Astrocyte (in vitro differentiated cells and primary cell): ENCODE data around the gene COMMD1. TPM values are rescaled to one million over a fixed set of nuclear protein-coding genes. Genes with fewer than 3 reads are reported as not detected.

Source experiments
- DNase-seq: peaks from one replicate; pipeline ENCODE4 v3.0.0-alpha.2; 2010; ENCODE audit warnings: low read depth
- FAIRE-seq: peaks from 2 replicates; lab custom pipeline; 2011; peaks lifted over from hg19 to GRCh38; lab: Jason Lieb, UNC
- H2AFZ ChIP-seq: 2 replicates; pipeline ENCODE4 v1.6.0; 2012; ENCODE audit warnings: low read depth, low read length, inconsistent platforms
- H3K27ac ChIP-seq: 2 replicates; pipeline ENCODE4 v1.5.1; 2011; ENCODE audit warnings: low read depth, low read length, inconsistent platforms
- H3K27me3 ChIP-seq: 2 replicates; pipeline ENCODE4 v1.6.0; 2011; ENCODE audit warnings: low read length, inconsistent platforms; ENCODE audit not compliant: insufficient read depth
- H3K36me3 ChIP-seq: 2 replicates; pipeline ENCODE4 v1.5.1; 2011; ENCODE audit warnings: low read length, inconsistent platforms; ENCODE audit not compliant: insufficient read depth
- H3K4me1 ChIP-seq: 2 replicates; pipeline ENCODE4 v1.5.1; 2011; ENCODE audit warnings: low read length, inconsistent platforms; ENCODE audit not compliant: insufficient read depth
- H3K4me2 ChIP-seq: 2 replicates; pipeline ENCODE4 v1.6.0; 2012; ENCODE audit warnings: low read length, inconsistent platforms
- H3K4me3 ChIP-seq: 2 replicates; pipeline ENCODE4 v1.5.1; 2011; ENCODE audit warnings: low read depth, mild to moderate bottlenecking, low read length, inconsistent platforms; ENCODE audit not compliant: insufficient read depth
- H3K79me2 ChIP-seq: 2 replicates; pipeline ENCODE4 v1.6.0; 2012; ENCODE audit warnings: mild to moderate bottlenecking, low read length, inconsistent platforms; ENCODE audit not compliant: insufficient read depth
- H3K9ac ChIP-seq: 2 replicates; pipeline ENCODE4 v1.6.0; 2012; ENCODE audit warnings: mild to moderate bottlenecking, low read length, inconsistent platforms
- H3K9me3 ChIP-seq: 2 replicates; pipeline ENCODE4 v1.5.1; 2012; ENCODE audit warnings: low read depth, mild to moderate bottlenecking, low read length, inconsistent platforms; ENCODE audit not compliant: insufficient read depth
- H4K20me1 ChIP-seq: 2 replicates; pipeline ENCODE4 v1.6.0; 2012; ENCODE audit warnings: low read length, inconsistent platforms; ENCODE audit not compliant: insufficient read depth
- H3K27ac Mint-ChIP-seq: one replicate; pipeline ENCODE4 v1.8.0; 2021; ENCODE audit warnings: mild to moderate bottlenecking, mixed read lengths; ENCODE audit not compliant: unreplicated experiment
- H3K27me3 Mint-ChIP-seq: one replicate; pipeline ENCODE4 v1.8.0; 2021; ENCODE audit warnings: low read depth, mixed read lengths; ENCODE audit not compliant: unreplicated experiment
- H3K36me3 Mint-ChIP-seq: one replicate; pipeline ENCODE4 v1.8.0; 2021; ENCODE audit warnings: low read depth, mixed read lengths; ENCODE audit not compliant: unreplicated experiment
- H3K4me1 Mint-ChIP-seq: one replicate; pipeline ENCODE4 v1.8.0; 2021; ENCODE audit warnings: low read depth, mixed read lengths; ENCODE audit not compliant: unreplicated experiment
- H3K4me3 Mint-ChIP-seq: one replicate; pipeline ENCODE4 v1.8.0; 2021; ENCODE audit warnings: mild to moderate bottlenecking, moderate library complexity, mixed read lengths; ENCODE audit not compliant: unreplicated experiment
- H3K9me3 Mint-ChIP-seq: one replicate; pipeline ENCODE4 v1.8.0; 2021; ENCODE audit warnings: mild to moderate bottlenecking, mixed read lengths; ENCODE audit not compliant: unreplicated experiment
- CTCF ChIP-seq: IDR thresholded peaks from 2 replicates; pipeline ENCODE4 v1.5.1; 2011; ENCODE audit warnings: low read depth, mild to moderate bottlenecking, inconsistent platforms, low read length, moderate library complexity; ENCODE audit not compliant: insufficient read depth
- EZH2 ChIP-seq: IDR thresholded peaks from 2 replicates; pipeline ENCODE4 v1.6.1; 2012; ENCODE audit warnings: mild to moderate bottlenecking, low read length, inconsistent platforms; ENCODE audit not compliant: insufficient read depth
- total RNA-seq: library from RNA; stranded (reverse); gene quantifications from 2 replicates; pipeline ENCODE4 v1.2.1, GENCODE V29; 2021

COMMD1 gene
- total RNA-seq, 1 donor from 2014 or later = 32.0 TPM

DNA sequence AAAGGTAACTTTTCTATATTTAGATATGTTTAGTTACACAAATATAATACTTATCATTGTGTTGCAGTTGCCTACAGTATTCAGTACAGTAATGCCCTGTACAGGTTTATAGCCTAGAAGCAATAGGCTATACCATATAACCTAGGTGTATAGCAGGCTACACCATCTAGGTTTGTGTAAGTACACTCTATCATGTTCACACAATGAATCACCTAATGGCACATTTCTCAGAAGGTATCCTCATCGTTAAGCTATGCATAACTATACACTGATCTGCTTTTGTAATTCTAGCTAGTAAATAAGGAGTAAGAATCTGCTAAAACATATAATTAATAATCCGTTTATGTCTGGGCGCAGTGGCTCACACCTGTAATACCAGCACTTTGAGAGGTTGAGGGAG is 102.1 kb downstream of the COMMD1 start:
- Histone ChIP-seq H3K36me3 (no peaks in the 10 kb centered on the region), H3K27ac (no peak overlapping the region), H3K4me3 (no peak overlapping the region), H3K79me2 (no peaks in the 10 kb centered on the region), H4K20me1 (no peaks in the 10 kb centered on the region), H3K9me3 (no peaks in the 10 kb centered on the region), H3K27me3 (no peaks in the 10 kb centered on the region), H2AFZ (no peak overlapping the region), H3K4me2 (no peak overlapping the region), H3K4me1 (no peaks in the 10 kb centered on the region), H3K9ac (no peak overlapping the region)
- Mint-ChIP-seq H3K27me3 (no peaks in the 10 kb centered on the region), H3K4me3 (no peak overlapping the region), H3K27ac (no peak overlapping the region), H3K36me3 (no peaks in the 10 kb centered on the region), H3K4me1 (no peaks in the 10 kb centered on the region), H3K9me3 (peaks cover 2% of the 10 kb centered on the region)
- DNase-seq (no peak), FAIRE-seq (no peak)
- TF ChIP-seq CTCF = no peak
- TF ChIP-seq EZH2 = no peak

DNA sequence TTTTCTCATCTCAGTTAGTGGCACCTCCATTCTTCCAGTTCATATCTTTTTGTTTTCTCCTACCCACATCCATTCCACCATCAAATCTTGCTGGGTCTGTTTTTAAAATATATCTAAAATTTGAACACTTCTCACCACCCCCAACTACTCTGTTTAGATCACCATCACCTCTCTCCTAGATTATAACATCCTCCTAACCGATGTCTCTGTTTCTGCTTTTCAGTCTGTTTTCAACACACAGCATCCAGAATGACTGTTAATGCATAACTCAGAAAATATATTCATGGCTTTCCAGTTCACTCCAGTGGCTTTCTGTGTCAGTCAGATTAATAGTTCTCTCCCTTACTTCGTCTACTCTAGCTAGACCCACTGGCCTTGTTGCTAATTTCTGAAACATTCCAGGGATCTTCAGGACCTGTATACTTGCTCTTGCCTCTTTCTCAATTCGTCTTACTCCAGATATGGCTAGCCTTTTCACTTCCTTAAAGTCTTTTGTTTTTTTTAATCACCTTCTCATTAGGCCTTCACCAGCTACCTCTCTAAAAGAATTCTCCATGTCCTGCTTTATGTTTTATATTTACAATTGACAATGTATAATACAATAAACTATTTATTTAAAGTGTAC is 105.3 kb downstream of the COMMD1 start:
- no peak overlapping the region for H3K4me2 ChIP-seq
- no peaks in the 10 kb centered on the region for H4K20me1 ChIP-seq
- no peak overlapping the region for H3K27ac Mint-ChIP-seq
- FAIRE-seq (no peak), DNase-seq (peak; percentile 18)
- no peaks in the 10 kb centered on the region for H3K36me3 ChIP-seq
- H3K4me3 Mint-ChIP-seq = no peak overlapping the region
- H3K27ac ChIP-seq = no peak overlapping the region
- H3K4me1 Mint-ChIP-seq = no peaks in the 10 kb centered on the region
- no peaks in the 10 kb centered on the region for H3K9me3 ChIP-seq
- H3K79me2 ChIP-seq = no peaks in the 10 kb centered on the region
- peaks cover 2% of the 10 kb centered on the region for H3K4me1 ChIP-seq
- H3K36me3 Mint-ChIP-seq = no peaks in the 10 kb centered on the region
- no peaks in the 10 kb centered on the region for H3K27me3 ChIP-seq
- H2AFZ ChIP-seq = no peak overlapping the region
- H3K4me3 ChIP-seq = no peak overlapping the region
- no peaks in the 10 kb centered on the region for H3K27me3 Mint-ChIP-seq
- H3K9me3 Mint-ChIP-seq = no peaks in the 10 kb centered on the region
- TF ChIP-seq CTCF (no peak), EZH2 (no peak)
- no peak overlapping the region for H3K9ac ChIP-seq

- DNase-seq (no peak), FAIRE-seq (no peak)
- Histone ChIP-seq H4K20me1 (no peaks in the 10 kb centered on the region), H3K9me3 (no peaks in the 10 kb centered on the region), H3K4me3 (no peak overlapping the region), H3K9ac (no peak overlapping the region), H3K79me2 (no peaks in the 10 kb centered on the region), H2AFZ (no peak overlapping the region), H3K4me2 (no peak overlapping the region), H3K27me3 (no peaks in the 10 kb centered on the region), H3K36me3 (no peaks in the 10 kb centered on the region), H3K4me1 (peaks cover 2% of the 10 kb centered on the region), H3K27ac (no peak overlapping the region)
- Mint-ChIP-seq H3K4me1 (no peaks in the 10 kb centered on the region), H3K27me3 (no peaks in the 10 kb centered on the region), H3K9me3 (no peaks in the 10 kb centered on the region), H3K36me3 (no peaks in the 10 kb centered on the region), H3K4me3 (no peak overlapping the region), H3K27ac (no peak overlapping the region)
- no peak for TF ChIP-seq EZH2
- TF ChIP-seq CTCF = no peak
Observed at GRCh38 chr2:62013641-62014040, 108.2 kb downstream of the COMMD1 start.
